Metanephros (tissue), 1 donor: ENCODE results near the gene ZNF737. TPM values are rescaled to one million over a fixed set of nuclear protein-coding genes. Genes with fewer than 3 reads are reported as not detected.

Experiments
- total RNA-seq: library from RNA; depleted of rRNA; stranded (reverse); fragments of >200 nt; gene quantifications from one replicate; pipeline ENCODE4 v1.2.3, GENCODE V29; 2014

ZNF737 gene
- 49.7 TPM for total RNA-seq

DNA sequence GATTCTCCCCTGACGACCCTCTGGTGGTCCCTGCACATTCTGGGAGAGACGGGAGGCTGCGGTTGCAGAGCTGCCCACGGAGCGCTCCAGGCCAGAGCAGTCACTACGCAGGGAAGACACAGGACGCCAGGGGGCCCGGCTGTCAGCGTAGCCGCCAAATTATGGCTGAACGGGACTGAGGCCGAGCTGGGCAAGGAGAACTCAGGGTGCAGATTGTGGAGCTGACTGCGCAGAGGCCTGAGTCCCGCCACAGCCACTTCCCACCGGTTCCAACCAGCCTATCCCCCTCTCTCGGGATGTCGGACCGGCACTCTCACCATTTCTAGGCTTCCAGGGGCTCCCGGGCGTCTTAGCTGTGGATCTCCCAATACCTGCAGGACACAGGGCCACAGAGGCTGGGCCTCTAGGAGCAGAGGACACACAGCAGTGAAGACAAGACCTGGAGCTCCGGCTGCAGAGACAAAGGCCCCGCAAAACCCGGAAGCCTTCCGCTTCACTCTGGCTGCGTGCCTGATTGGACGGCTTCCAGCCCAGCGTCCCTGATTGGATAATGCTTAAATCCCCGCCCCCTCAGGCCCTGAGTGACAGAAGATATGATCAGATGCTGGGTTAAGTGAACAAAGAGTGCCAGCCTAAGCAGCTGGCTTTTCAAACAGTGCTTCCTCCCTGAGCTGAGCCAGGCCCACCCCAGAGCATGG is at the start of gene ZNF737:
Gene ZNF737, minus strand, starts transcription at position 461 of the 698 bp plus-strand sequence. Its CDS starts 141 bp downstream, at position 320.

Other genes starting within 250 kb of the ZNF737 start
- gene ZNF626, start 95.8 kb upstream of the ZNF737 start, total RNA-seq, result 17.6 TPM
- 10.9 TPM for gene ZNF66, start 210.5 kb upstream of the ZNF737 start, total RNA-seq